Measurements from ENCODE around the gene PECR.

PECR gene
- total RNA-seq: 15.9 reads per million, percentile 42 among the genes with 10 or more reads in this experiment

GRCh38 chr2:216081487-216082116 is at the start of gene PECR, which contains the start of gene TMEM169:
Gene PECR, minus strand, starts transcription at chr2:216081809. Its CDS starts 68 bp downstream, at chr2:216081741.
Gene TMEM169, plus strand, starts transcription at chr2:216081919. Its CDS starts 14,045 bp downstream, at chr2:216095964.
- peak; percentile 63 for DNase-seq

GRCh38 chr2:216130346-216130971 is 48.9 kb upstream of the PECR start:
- DNase-seq: no peak

DNA sequence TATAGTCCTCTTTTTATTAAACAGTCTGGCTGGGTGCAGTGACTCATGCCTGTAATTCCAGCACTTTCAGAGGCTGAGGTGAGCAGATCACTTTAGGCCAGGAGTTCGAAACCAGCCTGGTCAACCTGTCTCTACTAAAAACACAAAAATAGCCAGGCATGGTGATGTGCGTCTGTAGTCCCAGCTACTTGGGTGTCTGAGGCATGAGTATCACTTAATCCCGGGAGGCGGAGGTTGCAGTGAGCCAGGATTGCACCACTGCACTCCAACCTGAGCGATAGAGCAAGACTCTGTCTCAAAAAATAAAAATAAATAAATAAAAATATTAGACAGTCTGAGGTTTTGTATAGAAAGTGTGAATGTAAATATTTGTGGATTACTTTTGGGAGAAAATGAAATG is 45.3 kb upstream of the PECR start:
- DNase-seq: no peak

DNA sequence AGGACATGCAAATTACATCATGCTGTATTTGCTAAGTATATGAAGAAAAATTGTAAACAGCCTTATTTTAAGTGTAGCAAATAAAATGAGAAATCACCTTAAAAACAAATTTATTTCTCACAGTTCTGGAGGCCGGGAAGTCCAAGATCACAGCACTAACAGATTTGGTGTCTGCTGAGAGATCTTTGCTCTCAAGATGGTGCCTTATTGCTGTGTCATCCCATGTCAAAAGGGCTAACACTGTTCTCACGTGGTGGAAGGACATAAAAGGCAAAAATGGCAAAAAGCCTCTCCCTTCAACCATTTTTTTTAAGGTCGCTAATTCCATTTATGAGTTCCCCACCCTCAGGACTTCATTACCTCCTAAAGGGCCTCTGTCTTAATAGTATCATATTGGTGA is 39.6 kb upstream of the PECR start:
- DNase-seq: no peak

DNA sequence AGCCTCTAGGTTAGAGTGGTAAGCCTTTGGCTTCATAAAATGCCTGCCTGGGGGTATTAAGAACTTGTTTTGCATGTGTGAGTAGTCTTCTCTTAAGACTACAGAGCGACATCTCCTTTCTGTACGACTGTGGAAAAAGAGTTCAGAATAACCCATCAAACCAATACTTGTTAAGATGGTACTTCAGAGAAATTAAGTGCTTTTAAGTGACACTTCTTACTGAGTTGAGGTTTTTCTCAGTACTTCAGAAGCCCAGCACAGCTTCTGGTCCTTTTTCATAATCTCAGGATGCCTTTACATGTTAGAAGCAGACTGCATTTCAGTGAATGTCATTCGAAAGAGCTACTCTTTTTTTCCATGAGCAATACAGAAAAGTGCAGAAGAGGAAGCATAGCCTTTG is 38.4 kb upstream of the PECR start:
- DNase-seq: no peak

DNA sequence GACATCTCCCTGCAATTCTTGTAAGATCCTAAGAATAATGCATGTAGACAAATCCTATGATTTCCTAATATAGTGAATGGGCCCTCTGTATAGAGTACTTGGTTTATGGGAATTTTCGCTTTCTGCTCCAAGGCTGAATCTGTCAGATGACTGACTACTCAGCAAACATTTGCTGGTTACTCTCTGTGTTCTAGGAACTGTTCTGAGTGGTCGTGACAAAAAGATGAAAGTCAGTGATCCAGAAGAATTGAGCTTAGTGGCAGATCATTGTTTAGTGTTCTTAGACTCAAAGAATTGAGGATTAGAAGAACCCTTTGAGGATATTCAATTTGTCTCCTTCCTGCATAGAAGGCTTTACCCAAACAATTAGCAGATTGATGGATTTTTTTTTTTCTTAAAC is 37.5 kb upstream of the PECR start:
- no peak for DNase-seq

DNA sequence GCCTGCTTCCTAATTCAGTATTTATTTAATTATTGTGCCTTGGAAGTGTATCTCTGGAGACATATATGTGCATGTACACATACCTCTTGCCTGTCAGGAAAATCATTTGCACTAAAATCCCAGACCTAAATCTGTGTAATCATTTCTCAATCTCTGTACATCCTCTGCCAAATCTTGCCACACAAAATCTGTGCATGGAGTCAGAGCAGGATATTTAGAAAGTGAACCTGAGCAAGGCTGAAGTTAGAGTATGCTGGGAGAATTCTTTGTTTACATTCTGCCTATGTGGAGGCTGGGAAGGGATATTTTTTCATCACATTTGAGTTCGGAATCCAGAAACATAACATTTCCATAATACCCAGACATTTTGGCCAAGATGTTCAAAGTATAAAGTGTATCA is 36.9 kb upstream of the PECR start:
- no peak for DNase-seq

DNA sequence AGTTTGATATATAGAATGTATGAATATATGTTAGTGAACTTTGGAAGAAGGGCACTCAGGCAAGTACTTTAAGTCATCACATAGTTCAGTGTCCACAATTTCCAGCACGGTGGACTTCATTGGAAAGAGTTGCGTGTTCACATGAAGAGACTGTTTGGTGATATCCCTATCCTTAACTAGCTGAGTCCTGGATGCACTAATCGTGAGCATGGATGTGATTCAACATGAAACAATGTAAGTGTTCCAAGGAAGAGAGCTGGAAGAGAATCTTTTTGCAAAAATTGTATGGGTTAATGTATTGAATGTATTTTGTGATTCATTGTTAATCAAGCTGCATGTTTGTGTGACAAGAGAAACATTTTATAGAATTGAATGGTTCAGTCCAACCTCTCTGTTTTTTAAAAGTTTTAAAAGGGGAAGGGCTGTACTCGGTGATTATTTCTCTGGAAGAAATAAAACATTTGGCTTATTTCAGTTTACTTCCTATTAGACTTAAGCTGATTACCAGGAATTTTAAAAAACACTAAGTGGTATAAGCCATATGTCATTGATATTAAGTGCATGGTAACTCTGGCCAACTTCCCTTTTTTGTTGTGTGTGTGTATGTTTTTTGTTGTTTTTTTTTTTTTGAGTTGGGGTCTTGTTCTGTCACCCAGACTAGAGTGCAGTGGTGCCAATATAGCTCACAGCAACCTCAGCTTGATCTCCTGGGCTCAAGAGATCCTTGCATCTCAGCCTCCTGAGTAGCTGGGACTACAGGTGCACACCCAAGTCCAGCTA is 36.1 kb upstream of the PECR start:
- no peak for DNase-seq

GRCh38 chr2:216116418-216116817 is 34.8 kb upstream of the PECR start:
- DNase-seq: no peak

DNA sequence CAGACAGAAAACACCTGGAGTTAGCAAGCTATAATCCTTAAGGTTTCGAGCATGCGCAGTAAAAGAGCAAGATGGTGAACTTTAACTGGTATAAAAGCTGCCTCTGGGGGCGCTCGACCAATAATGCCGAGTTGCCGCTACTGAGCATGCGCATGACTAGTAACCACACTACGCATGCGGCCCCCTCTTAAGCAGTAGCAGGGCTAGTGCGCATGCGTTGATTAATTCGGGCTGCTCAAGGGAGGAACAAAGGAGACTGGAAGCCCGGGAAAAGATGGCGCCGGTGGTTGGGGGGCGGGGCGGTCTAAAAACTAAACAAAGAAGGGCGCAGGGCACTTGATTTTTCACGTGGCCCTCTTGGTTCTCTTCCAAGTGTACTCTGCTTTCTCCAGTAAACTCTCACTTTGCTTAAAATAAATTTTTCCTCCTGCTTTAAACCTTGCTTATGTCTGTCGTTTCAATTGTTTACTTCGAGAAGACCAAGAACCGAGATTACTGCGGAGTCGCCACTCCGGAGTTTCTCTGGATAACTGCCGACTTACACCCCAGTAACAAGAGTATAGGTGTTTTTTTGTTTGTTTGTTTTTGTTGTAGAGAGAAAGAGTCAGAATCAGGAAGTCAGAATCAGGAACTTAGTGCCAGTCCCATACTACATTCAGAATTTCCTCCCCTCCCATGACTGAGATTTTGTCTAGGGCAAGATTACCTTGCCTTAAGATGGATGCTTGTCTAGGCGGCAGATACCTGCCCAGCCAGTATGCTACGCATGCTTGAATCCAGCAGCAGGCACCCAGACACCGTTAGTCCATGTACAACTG is 33.3 kb upstream of the PECR start:
- peak; percentile 98 for DNase-seq

DNA sequence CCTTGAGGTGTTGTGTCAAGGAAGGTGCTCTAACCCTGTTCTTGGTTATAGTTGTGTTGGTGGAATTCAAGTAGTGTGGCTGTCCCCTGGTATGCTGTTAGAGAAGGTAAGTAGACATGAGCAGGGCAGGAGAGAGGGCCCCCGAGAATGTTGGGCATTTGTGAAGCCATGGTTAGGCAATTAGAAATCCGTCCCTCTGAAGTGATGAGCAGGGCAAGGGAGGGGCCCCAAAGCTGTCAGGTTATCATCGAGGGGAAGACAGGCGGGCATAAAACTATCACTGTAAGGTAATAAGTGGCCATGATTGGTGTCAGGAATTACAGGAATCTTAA is 32.7 kb upstream of the PECR start:
- no peak for DNase-seq

GRCh38 chr2:216113572-216113971 is 32.0 kb upstream of the PECR start:
- no peak for DNase-seq

- no peak for DNase-seq
Observed at GRCh38 chr2:216112926-216113325, 31.3 kb upstream of the PECR start.

DNA sequence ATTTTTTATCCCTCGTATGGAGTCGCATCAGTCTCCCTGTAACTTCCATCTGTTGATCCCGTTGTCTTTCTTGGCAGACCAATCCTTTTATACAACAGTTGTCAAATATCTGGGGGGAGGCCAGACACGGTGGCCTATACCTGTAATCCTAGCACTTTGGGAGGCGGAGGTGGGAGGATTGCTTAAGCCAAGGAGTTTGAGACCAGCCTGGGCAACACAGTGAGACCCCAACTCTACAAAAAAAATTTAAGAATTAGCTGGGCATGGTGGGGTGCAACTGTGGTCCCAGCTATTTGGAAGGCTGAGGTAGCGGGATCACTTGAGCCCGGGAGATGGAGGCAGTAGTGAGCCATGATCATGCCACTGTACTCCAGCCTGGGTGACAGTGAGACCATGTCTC is 29.5 kb upstream of the PECR start:
- no peak for DNase-seq

- DNase-seq: no peak
Observed at GRCh38 chr2:216110620-216111019, 29.0 kb upstream of the PECR start.

GRCh38 chr2:216109962-216110614 is 28.5 kb upstream of the PECR start:
- DNase-seq: no peak

- peak; percentile 96 for DNase-seq
Observed at GRCh38 chr2:216108967-216109921, 27.6 kb upstream of the PECR start, which contains the start of gene XRCC5. Gene XRCC5, plus strand, starts transcription at chr2:216109348. Its CDS starts 89 bp downstream, at chr2:216109437.

GRCh38 chr2:216108310-216108966 is 26.8 kb upstream of the PECR start:
- no peak for DNase-seq

GRCh38 chr2:216107760-216108159 is 26.2 kb upstream of the PECR start:
- no peak for DNase-seq

DNA sequence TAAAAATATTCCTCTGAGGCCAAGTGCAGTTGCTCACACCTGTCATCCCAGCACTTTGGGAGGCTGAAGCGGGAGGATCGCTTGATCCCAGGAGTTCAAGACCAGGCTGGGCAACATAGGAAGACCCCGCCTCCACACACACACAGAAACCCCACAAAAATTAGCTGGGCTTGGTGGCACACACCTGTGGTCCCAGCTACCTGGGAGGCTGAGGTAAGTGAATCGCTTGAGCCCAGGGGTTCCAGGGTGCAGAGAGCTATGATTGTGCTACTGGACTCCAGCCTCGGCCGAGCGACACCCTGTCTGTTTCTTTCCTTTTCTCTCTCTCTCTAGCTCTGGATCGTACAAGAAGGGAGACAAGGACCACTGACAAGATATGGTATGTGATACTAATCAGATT is 25.7 kb upstream of the PECR start:
- no peak for DNase-seq

- DNase-seq: no peak
Observed at GRCh38 chr2:216104691-216105090, 23.1 kb upstream of the PECR start.
